ENCODE data around the gene MGAT5.

Gene MGAT5

GRCh38 chr2:134308474-134309385 lies 54.9 kb downstream of the MGAT5 start:
- DNase-seq: no peak

GRCh38 chr2:134310107-134311079 lies 56.5 kb downstream of the MGAT5 start:
- no peak for DNase-seq

- DNase-seq: no peak
These were observed 58.6 kb downstream of the MGAT5 start for GRCh38 chr2:134312482-134312881.

- DNase-seq: no peak
These were observed 60.3 kb downstream of the MGAT5 start for GRCh38 chr2:134314202-134314601.

GRCh38 chr2:134314681-134315368 lies 61.0 kb downstream of the MGAT5 start:
- no peak for DNase-seq

GRCh38 chr2:134315471-134315870 lies 61.6 kb downstream of the MGAT5 start:
- DNase-seq: no peak

- no peak for DNase-seq
These were observed 65.9 kb downstream of the MGAT5 start for GRCh38 chr2:134319596-134320254.

- no peak for DNase-seq
These were observed 67.1 kb downstream of the MGAT5 start for GRCh38 chr2:134320930-134321329.

GRCh38 chr2:134323777-134324176 lies 69.9 kb downstream of the MGAT5 start:
- peak; percentile 45 for DNase-seq

GRCh38 chr2:134324430-134324829 lies 70.6 kb downstream of the MGAT5 start:
- DNase-seq: peak; percentile 80

GRCh38 chr2:134324947-134325346 lies 71.1 kb downstream of the MGAT5 start:
- DNase-seq: no peak

- no peak for DNase-seq
These were observed 71.8 kb downstream of the MGAT5 start for GRCh38 chr2:134325696-134326095.

- no peak for DNase-seq
These were observed 73.5 kb downstream of the MGAT5 start for GRCh38 chr2:134327367-134327766.

GRCh38 chr2:134331081-134331480 lies 77.2 kb downstream of the MGAT5 start:
- DNase-seq: no peak

- peak; percentile 94 for DNase-seq
These were observed 79.8 kb downstream of the MGAT5 start for GRCh38 chr2:134333646-134334189.

- DNase-seq: peak; percentile 69
These were observed 80.9 kb downstream of the MGAT5 start for GRCh38 chr2:134334542-134335353.

GRCh38 chr2:134335601-134336000 lies 81.7 kb downstream of the MGAT5 start:
- DNase-seq: peak; percentile 60

- DNase-seq: peak; percentile 7
These were observed 82.5 kb downstream of the MGAT5 start for GRCh38 chr2:134336352-134336751.

- DNase-seq: no peak
These were observed 83.0 kb downstream of the MGAT5 start for GRCh38 chr2:134336921-134337320.

GRCh38 chr2:134337631-134338030 lies 83.8 kb downstream of the MGAT5 start:
- no peak for DNase-seq

GRCh38 chr2:134338208-134338607 lies 84.3 kb downstream of the MGAT5 start:
- no peak for DNase-seq
